CD4-positive, CD25-positive, alpha-beta regulatory T cell (primary cell): Measurements from ENCODE around the gene TRIM63. TPM values are rescaled to one million over a fixed set of nuclear protein-coding genes. Genes with fewer than 3 reads are reported as not detected.

Experiments
- ATAC-seq, 2 donors: fragments of 150-1000 bp; cut with Tn5 transposase; one replicate each; pipeline ENCODE4 v1.10.0; 2021; ENCODE audit warnings: low read depth in 2 of 2, moderate number of reproducible peaks in 2 of 2, moderate library complexity in 1 of 2
- DNase-seq, 3 donors: peaks; one replicate each; pipeline versions ENCODE4 v3.0.0 to v3.0.0-alpha.2; 2012 to 2022; ENCODE audit warnings: mixed read lengths in 1 of 3
- H3K27ac ChIP-seq: one replicate; pipeline ENCODE4 v1.7.0; 2013; ENCODE audit warnings: mild to moderate bottlenecking, low read length; ENCODE audit not compliant: insufficient read depth, poor library complexity, severe bottlenecking
- H3K27me3 ChIP-seq: one replicate; pipeline ENCODE4 v1.7.0; 2013; ENCODE audit warnings: low read length; ENCODE audit not compliant: control insufficient read depth, insufficient read depth
- H3K36me3 ChIP-seq: one replicate; pipeline ENCODE4 v1.7.0; 2013; ENCODE audit warnings: mild to moderate bottlenecking, low read length, moderate library complexity; ENCODE audit not compliant: control insufficient read depth, insufficient read depth
- H3K4me1 ChIP-seq: 2 replicates; pipeline ENCODE4 v1.7.0; 2013; ENCODE audit warnings: mild to moderate bottlenecking, low read length; ENCODE audit not compliant: insufficient read depth, control insufficient read depth, poor library complexity, severe bottlenecking
- H3K4me3 ChIP-seq: one replicate; pipeline ENCODE4 v1.7.0; 2013; ENCODE audit warnings: low read depth, mild to moderate bottlenecking, low read length, moderate library complexity
- H3K9me3 ChIP-seq, 2 experiments: 1 replicate in 1 of 2; 2 replicates in 1 of 2; pipeline ENCODE4 v1.7.0; 2013; ENCODE audit warnings: low read length in 2 of 2, mild to moderate bottlenecking in 1 of 2, moderate library complexity in 1 of 2; ENCODE audit not compliant: control insufficient read depth in 2 of 2
- H3K27ac Mint-ChIP-seq, 3 donors: one replicate each; pipeline ENCODE4 v1.8.0; 2020 to 2022; ENCODE audit warnings: mild to moderate bottlenecking in 3 of 3, mixed read lengths in 3 of 3, moderate library complexity in 2 of 3
- H3K27me3 Mint-ChIP-seq: one replicate; pipeline ENCODE4 v1.8.0; 2022; ENCODE audit warnings: mild to moderate bottlenecking, mixed read lengths
- H3K36me3 Mint-ChIP-seq: one replicate; pipeline ENCODE4 v1.8.0; 2020; ENCODE audit warnings: mixed read lengths
- H3K4me1 Mint-ChIP-seq, 4 donors: one replicate each; pipeline ENCODE4 v1.8.0; 2020 to 2022; ENCODE audit warnings: mixed read lengths in 4 of 4, mild to moderate bottlenecking in 1 of 4
- H3K4me3 Mint-ChIP-seq, 4 donors: one replicate each; pipeline ENCODE4 v1.8.0; 2020 to 2022; ENCODE audit warnings: mild to moderate bottlenecking in 4 of 4, mixed read lengths in 4 of 4, moderate library complexity in 3 of 4
- H3K9me3 Mint-ChIP-seq, 7 donors: one replicate each; pipeline ENCODE4 v1.8.0; 2020 to 2022; ENCODE audit warnings: mixed read lengths in 7 of 7, mild to moderate bottlenecking in 3 of 7, moderate library complexity in 2 of 7
- polyA plus RNA-seq, 4 donors: library from polyadenylated mRNA; unstranded; fragments of 300-500 nt; fragmentation: Illumina TruSeq; gene quantifications; one replicate each; pipeline ENCODE4 v1.2.3, GENCODE V29; 2021
- total RNA-seq: library from RNA; stranded (reverse); gene quantifications from one replicate; pipeline ENCODE4 v1.2.3, GENCODE V29; 2022

TRIM63 gene
- total and polyA plus RNA-seq, 5 donors from 2014 or later, result not detected

DNA sequence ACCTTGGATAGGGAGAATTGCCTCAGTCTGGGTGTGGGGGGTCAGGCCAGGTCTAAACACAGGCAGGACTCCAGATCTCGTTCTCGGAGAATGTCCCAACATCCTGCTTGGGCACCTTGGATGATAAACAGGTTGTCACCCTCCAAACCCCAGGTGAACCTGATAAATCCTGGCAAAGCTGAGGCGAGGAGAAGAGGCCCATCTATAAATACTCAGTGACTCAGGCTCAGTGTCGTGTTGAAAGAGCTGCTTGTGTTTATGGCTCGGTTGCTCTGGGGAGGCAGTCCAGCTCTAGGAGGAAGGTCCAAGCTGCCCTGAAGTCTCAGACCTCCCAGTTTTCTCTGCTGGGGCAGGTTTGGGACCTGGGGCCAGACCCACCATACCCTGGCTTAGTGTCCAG lies 15.8 kb upstream of the TRIM63 start:
- H3K27me3 Mint-ChIP-seq, result peaks cover 42% of the 10 kb centered on the region
- Histone ChIP-seq H3K27ac (no peak overlapping the region), H3K9me3 (no peaks in the 10 kb centered on the region), H3K4me3 (no peak overlapping the region), H3K36me3 (no peaks in the 10 kb centered on the region), H3K4me1 (no peaks in the 10 kb centered on the region), H3K27me3 (peaks cover 16% of the 10 kb centered on the region)
- H3K27ac Mint-ChIP-seq, result no peak overlapping the region
- ATAC-seq, result no peak
- no peak overlapping the region for H3K4me3 Mint-ChIP-seq
- DNase-seq, result no peak
- H3K9me3 Mint-ChIP-seq, result peaks cover 0 to 2% (median 0%) of the 10 kb centered on the region in 7 donors
- no peaks in the 10 kb centered on the region for H3K4me1 Mint-ChIP-seq
- H3K36me3 Mint-ChIP-seq, result no peaks in the 10 kb centered on the region

DNA sequence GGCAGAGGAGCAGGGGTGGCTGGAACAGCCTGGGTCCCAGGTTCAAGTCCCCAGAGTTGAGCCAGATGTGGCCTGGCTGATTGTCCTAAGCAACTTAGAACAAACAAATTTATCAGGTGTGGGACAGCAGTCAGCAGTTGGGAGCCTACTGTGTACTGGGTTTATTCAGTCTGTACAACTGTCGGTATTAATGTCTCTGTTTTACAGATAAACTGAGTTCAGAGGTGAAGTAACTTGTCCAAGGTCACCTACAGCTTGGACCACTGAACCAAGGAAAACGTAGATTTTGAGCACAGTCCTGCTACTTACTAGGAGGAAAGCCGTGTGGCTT lies 14.6 kb upstream of the TRIM63 start:
- Mint-ChIP-seq H3K36me3 (no peaks in the 10 kb centered on the region), H3K27ac (no peak overlapping the region), H3K4me1 (no peaks in the 10 kb centered on the region), H3K27me3 (peaks cover 37% of the 10 kb centered on the region), H3K4me3 (no peak overlapping the region), H3K9me3 (peaks cover 0 to 2% (median 0%) of the 10 kb centered on the region in 7 donors)
- Histone ChIP-seq H3K36me3 (no peaks in the 10 kb centered on the region), H3K27ac (no peak overlapping the region), H3K4me3 (no peak overlapping the region), H3K9me3 (no peaks in the 10 kb centered on the region), H3K27me3 (peaks cover 16% of the 10 kb centered on the region), H3K4me1 (no peaks in the 10 kb centered on the region)
- ATAC-seq, result no peak
- no peak for DNase-seq

DNA sequence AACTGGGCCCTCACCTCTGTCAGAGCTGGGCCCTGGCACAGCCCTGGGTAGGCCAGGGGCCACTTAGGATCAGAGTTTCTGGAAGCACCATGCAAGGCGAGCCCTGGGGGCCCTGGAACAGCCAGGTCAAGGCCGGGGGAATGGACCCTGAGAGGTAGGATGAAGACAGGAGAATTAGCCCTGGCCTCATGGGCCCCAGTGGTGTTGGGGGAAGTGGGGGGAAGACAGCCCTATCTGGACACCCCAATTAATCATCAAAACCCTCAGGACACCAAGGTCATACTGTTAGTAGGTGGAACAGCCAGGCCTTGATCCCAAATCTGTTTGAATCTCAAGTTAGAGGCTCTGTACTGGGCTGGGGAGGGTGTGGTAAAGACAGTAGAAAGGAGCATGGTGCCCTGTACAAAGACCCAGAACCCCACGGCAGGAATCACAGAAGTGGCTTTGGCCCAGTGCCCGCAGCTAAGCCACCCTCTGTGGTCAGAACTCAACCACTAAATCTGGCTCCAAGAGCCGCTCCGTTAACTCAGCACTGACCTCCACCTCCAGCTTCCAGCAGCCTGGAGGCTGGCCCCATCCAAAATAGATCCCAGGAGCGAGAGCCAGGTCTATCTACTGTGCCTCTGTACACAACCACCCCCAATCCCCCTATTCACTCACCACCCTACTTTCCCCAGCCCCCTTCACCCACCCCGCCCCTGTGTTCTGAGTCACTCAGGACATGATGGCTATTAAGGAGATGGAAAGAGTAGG lies 14.0 kb upstream of the TRIM63 start:
- Mint-ChIP-seq H3K36me3 (no peaks in the 10 kb centered on the region), H3K4me3 (no peak overlapping the region), H3K27me3 (peaks cover 37% of the 10 kb centered on the region), H3K4me1 (no peaks in the 10 kb centered on the region), H3K27ac (no peak overlapping the region), H3K9me3 (peaks cover 0 to 2% (median 0%) of the 10 kb centered on the region in 7 donors)
- DNase-seq (no peak), ATAC-seq (no peak)
- H3K36me3 ChIP-seq, result no peaks in the 10 kb centered on the region
- no peaks in the 10 kb centered on the region for H3K9me3 ChIP-seq
- H3K27ac ChIP-seq, result no peak overlapping the region
- no peaks in the 10 kb centered on the region for H3K4me1 ChIP-seq
- H3K27me3 ChIP-seq, result peaks cover 16% of the 10 kb centered on the region
- H3K4me3 ChIP-seq, result no peak overlapping the region

DNA sequence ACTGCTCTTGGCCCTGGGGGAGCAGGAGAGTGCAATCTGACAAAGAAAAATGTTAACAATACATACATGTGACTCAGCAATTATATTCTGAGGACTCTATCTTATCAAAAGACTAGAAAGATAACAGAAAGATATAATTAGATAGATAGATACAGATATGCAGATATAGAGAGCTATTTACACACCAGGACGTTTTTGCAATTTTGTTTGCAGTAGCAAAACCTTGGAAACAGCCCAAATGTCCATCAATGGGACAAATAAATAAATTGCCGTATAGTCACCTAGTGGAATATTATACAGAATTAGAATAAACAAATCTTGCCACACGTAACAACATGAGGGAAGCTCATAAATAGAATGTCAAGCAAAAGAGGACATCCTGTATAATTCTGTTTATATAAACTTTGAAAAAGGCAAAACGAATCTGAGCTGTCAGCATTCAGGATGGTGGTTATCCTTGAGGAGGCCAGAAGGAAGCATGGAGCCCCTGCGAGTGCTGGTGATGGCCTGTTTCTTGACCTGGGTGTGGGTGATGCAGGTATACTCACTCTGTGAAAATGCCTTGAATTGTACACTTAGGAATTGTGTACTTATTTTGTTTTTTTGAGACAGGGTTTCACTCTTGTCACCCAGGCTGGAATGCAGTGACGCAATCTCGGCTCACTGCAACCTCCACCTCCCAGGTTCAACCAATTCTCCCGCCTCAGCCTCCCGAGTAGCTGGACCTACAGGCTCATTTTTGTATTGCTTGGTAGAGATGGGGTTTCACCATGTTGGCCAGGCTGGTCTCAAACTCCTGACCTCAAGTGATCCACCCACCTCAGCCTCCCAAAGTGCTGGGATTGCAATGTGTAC lies 12.8 kb upstream of the TRIM63 start:
- Histone ChIP-seq H3K4me3 (no peak overlapping the region), H3K27ac (no peak overlapping the region), H3K27me3 (peaks cover 12% of the 10 kb centered on the region), H3K9me3 (no peaks in the 10 kb centered on the region), H3K4me1 (no peaks in the 10 kb centered on the region), H3K36me3 (no peaks in the 10 kb centered on the region)
- peaks cover 37% of the 10 kb centered on the region for H3K27me3 Mint-ChIP-seq
- H3K36me3 Mint-ChIP-seq, result no peaks in the 10 kb centered on the region
- no peak overlapping the region for H3K27ac Mint-ChIP-seq
- H3K9me3 Mint-ChIP-seq, result peaks cover 0 to 2% (median 0%) of the 10 kb centered on the region in 7 donors
- ATAC-seq (no peak), DNase-seq (no peak)
- H3K4me1 Mint-ChIP-seq, result peaks cover 0 to 5% (median 0%) of the 10 kb centered on the region in 4 donors
- no peak overlapping the region for H3K4me3 Mint-ChIP-seq

DNA sequence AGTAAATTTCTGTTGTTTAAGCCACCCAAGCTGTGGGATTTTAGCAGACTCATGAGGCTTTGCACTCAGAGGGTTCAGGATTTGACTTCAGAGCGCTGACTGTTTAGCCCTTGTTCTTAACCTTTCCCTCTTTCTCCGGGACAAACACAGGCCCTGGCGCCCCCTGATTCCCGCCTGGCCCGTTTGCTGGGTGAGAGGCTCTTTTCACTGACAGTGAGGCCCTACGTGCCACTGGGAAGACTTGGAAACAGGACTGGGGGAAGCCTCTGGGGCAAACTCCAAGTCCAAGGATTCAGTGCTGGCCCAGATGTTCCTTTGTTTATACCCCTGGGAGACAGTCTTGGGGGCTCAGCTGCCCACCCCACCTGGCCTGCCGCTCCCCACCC lies 11.7 kb upstream of the TRIM63 start:
- no peaks in the 10 kb centered on the region for H3K4me1 ChIP-seq
- H3K9me3 ChIP-seq, result no peaks in the 10 kb centered on the region
- Mint-ChIP-seq H3K27me3 (peaks cover 31% of the 10 kb centered on the region), H3K4me3 (no peak overlapping the region), H3K4me1 (peaks cover 0 to 5% (median 0%) of the 10 kb centered on the region in 4 donors), H3K9me3 (peaks cover 0 to 2% (median 0%) of the 10 kb centered on the region in 7 donors), H3K27ac (no peak overlapping the region), H3K36me3 (no peaks in the 10 kb centered on the region)
- DNase-seq (no peak), ATAC-seq (no peak)
- H3K4me3 ChIP-seq, result no peak overlapping the region
- H3K27me3 ChIP-seq, result peaks cover 7% of the 10 kb centered on the region
- H3K27ac ChIP-seq, result no peak overlapping the region
- H3K36me3 ChIP-seq, result no peaks in the 10 kb centered on the region

DNA sequence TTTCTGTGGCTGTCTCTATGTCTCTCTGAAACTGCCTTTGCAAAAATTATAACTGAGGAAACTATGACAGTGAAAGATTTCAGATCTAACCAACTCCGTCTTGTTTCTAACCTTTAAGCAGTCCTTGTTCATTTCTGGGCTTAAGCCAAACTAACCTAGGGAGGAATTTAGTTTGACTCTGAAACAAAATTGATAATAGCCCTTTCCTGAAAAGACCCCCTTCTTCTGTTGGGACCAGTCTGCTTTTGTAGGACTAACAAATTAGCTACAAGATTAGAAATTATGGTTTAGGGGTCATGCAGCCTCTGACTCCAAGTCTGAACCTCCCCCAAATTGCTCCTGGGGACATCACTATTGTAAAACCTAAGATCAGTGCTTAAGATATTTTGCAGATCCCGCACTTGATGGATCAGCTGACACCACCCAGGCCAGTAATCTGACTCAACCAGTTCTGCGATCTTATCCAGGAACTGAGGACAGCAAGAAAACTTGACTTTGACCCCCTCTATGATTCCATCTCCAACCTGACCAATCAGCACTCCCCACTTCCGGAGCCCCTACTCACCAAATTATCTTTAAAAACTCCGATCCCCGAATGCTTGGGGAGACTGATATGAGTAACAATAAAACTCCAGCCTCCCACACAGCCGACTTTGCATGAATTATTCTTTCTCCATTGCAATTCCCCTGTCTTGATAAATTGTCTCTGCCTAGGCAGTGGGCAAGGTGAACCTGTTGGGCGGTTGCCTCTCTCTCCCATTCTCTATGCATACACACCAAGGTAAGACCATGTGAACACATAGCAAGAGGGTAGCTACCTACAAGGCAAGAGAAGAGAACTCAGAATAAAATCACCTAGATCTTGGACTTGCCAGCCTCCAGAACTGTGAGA lies 11.1 kb upstream of the TRIM63 start:
- Histone ChIP-seq H3K36me3 (no peaks in the 10 kb centered on the region), H3K9me3 (no peaks in the 10 kb centered on the region), H3K27me3 (peaks cover 3% of the 10 kb centered on the region), H3K4me1 (no peaks in the 10 kb centered on the region), H3K4me3 (no peak overlapping the region), H3K27ac (no peak overlapping the region)
- DNase-seq, result no peak
- Mint-ChIP-seq H3K9me3 (peaks cover 0 to 2% (median 0%) of the 10 kb centered on the region in 7 donors), H3K27me3 (peaks cover 25% of the 10 kb centered on the region), H3K4me1 (peaks cover 0 to 5% (median 0%) of the 10 kb centered on the region in 4 donors), H3K36me3 (no peaks in the 10 kb centered on the region), H3K4me3 (no peak overlapping the region), H3K27ac (no peak overlapping the region)
- ATAC-seq, result no peak

DNA sequence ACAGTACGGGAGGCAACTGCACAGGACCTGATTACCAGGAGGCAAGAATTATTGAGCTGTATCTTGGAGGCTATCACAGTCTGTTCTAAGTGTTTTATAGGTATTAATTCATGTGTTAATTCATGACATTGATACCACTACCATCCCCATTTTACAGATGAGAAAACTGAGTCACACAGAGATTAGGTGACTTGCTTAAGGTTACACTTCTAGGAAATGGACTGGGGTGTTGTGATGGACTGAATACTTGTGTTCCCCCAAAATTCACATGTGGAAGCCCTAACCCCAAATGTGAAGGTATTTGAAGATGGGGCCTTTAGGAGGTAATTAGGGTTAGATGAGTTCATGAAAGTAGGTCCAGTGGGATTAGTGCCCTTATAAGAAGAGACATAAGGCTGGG lies 10.1 kb upstream of the TRIM63 start:
- Histone ChIP-seq H3K27ac (no peak overlapping the region), H3K9me3 (no peaks in the 10 kb centered on the region), H3K27me3 (peaks cover 8% of the 10 kb centered on the region), H3K36me3 (no peaks in the 10 kb centered on the region), H3K4me1 (no peaks in the 10 kb centered on the region), H3K4me3 (no peak overlapping the region)
- ATAC-seq, result no peak
- Mint-ChIP-seq H3K27me3 (peaks cover 16% of the 10 kb centered on the region), H3K36me3 (no peaks in the 10 kb centered on the region), H3K4me1 (peaks cover 0 to 5% (median 0%) of the 10 kb centered on the region in 4 donors), H3K9me3 (peaks cover 0 to 2% (median 0%) of the 10 kb centered on the region in 7 donors), H3K4me3 (no peak overlapping the region), H3K27ac (no peak overlapping the region)
- DNase-seq, result no peak
